ENCODE results near the gene NDUFA5. TPM values are rescaled to one million over a fixed set of nuclear protein-coding genes. Genes with fewer than 3 reads are reported as not detected.

The NDUFA5 gene
- 32.4 to 57.7 TPM (median 36.1 TPM) in 5 replicates for total RNA-seq (2022; extraction: Qiagen RNA extraction; ENCODE audit: low read depth)

GRCh38 chr7:123557398-123558288 is at the start of gene NDUFA5:
Gene NDUFA5 (minus strand): TSS chr7:123557818. CDS start chr7:123557795, 23 bp downstream.

GRCh38 chr7:123601530-123601929 is 43.9 kb upstream of the NDUFA5 start, which contains the start of gene ASB15:
Gene ASB15 (plus strand): TSS chr7:123601821. CDS start chr7:123614503, 12,682 bp downstream.

GRCh38 chr7:123534383-123535260 is 23.0 kb downstream of the NDUFA5 start, which contains the start of gene IQUB:
Gene IQUB (minus strand): TSS chr7:123534595. CDS start chr7:123512340, 22,255 bp downstream.

Other genes starting within 250 kb of the NDUFA5 start
- 0.03 to 0.10 TPM in 2 of 5 replicates, not detected in the others for gene IQUB, start 23.2 kb downstream of the NDUFA5 start, total RNA-seq (2022; extraction: Qiagen RNA extraction; ENCODE audit: low read depth)
- gene ASB15, start 44.0 kb upstream of the NDUFA5 start, total RNA-seq (2022; extraction: Qiagen RNA extraction; ENCODE audit: low read depth), result not detected in 5 replicates
- not detected in 5 replicates for gene LMOD2, start 98.0 kb upstream of the NDUFA5 start, total RNA-seq (2022; extraction: Qiagen RNA extraction; ENCODE audit: low read depth)
- 11.2 to 24.8 TPM (median 23.5 TPM) in 5 replicates for gene WASL, start 191.2 kb upstream of the NDUFA5 start, total RNA-seq (2022; extraction: Qiagen RNA extraction; ENCODE audit: low read depth)

Data from A549 treated with RU486 at 1 μM for 4 hours (cell line).